HG02973 (cell line): ENCODE data around the gene MIPEP.
"Not testable (repeated sequence)": the region's sequence is repeated elsewhere in the genome, so short reads cannot be mapped to it uniquely, and the experiment has no call there.

ENCODE experiments used
- ATAC-seq: cut with Tn5 transposase; IDR thresholded peaks from one replicate; pipeline ENCODE4 v1.9.1; 2021; ENCODE audit warnings: moderate library complexity; ENCODE audit not compliant: unreplicated experiment

Gene MIPEP

DNA sequence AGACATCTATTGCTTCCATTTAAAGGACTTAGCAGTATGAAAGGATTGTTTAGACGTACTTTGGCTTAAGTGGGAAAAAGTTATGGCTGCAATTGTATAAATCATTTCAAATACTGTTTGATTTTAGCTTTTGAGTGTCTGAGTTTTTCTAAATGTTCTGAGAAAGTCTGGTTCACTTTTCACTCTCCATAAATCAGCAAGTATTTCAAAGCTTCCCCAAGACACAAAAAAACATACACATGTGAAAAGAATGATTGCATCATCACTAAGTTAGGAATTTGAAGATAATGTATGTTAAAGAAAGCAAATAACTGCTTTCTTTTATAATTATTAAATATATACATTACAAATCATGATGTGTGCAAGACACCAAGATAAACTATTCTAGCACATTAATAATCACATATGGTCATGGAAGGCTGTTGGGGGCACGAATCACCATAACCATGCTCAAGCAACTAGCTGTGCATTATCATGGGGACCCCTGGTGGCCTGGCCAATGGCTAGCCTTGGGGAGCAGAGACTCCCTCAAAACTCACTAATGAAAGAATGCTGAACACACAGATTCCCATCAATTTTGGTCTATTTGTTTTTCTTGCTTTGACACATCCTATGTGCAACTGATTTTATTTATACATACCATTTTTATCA lies 111.1 kb downstream of the MIPEP start:
- no peak for ATAC-seq

DNA sequence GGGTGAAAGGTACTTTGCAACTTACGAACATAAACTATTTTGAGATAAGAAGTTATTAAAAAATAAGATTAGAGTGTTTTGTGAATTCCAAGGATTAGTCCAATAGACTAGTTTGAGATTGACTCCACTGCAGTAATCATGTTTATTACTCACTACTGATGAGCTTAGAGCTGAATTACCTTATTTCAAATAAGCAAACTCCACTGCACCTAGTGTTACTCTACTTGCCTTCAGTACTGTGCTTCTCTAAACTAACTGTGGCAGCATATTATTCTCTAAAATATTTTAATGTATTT lies 111.7 kb downstream of the MIPEP start:
- peak; percentile 20 for ATAC-seq

GRCh38 chr13:23776698-23777574 lies 112.3 kb downstream of the MIPEP start:
- peak; percentile 94 for ATAC-seq

- ATAC-seq: no peak
Observed at GRCh38 chr13:23772717-23773116, 116.5 kb downstream of the MIPEP start.

DNA sequence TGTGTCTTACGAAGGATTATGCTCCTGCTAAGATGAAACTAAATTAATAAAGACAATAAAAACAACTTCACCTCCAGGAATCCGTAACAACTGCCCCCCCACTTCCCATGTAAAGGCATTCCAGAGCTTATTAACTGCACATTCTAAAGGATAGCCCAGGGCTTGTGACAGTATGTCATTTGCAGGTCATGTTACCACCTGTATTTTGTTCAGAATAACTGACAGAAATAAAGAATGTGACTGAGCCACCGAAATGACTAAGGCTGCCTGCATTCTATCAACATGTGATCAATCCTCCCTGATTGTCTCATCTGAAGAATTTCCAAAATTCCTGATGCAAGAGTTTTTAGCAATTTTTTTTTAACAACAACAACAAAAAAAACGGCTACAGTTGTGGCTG lies 117.2 kb downstream of the MIPEP start:
- ATAC-seq: no peak

- peak; percentile 95 for ATAC-seq
Observed at GRCh38 chr13:23771552-23771951, 117.6 kb downstream of the MIPEP start.

DNA sequence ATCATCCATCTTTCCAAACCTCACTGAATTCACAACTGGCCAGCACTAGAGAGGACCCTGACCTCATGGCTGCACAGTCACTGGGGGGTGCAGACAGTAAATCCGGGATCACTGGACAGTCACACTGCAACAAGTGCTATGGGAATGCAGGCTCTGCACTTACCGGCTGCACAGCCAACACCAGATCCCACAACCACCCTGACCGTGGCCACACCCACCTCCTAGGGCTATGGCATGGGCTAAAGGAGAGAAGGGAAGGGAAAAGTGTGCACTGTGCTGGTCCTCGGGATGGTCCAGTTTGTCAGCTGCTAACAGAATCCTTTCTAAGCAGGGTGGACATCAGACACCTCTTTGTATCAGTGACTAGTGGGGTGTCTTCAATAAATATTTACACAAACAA lies 118.2 kb downstream of the MIPEP start:
- no peak for ATAC-seq

DNA sequence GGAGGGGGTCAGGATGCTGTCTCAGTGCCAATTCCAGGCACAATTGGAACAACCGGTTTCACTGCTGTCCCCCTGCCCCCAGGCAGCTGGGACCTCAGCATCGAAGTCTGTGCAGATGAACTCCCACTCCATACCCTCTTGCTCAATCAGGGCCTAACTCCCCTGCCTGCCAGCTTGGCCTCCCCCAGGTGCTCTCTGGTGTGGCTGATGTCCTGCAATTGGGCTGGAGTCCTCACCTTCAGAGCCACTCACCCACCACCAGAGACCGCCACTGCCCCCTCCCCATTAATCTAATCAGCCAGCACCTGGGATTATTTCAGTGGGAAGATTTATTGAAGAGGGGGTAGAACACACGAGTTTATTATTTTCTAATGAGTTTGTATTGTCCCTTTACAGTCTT lies 118.8 kb downstream of the MIPEP start:
- no peak for ATAC-seq

GRCh38 chr13:23769401-23769800 lies 119.8 kb downstream of the MIPEP start:
- ATAC-seq: no peak

- no peak for ATAC-seq
Observed at GRCh38 chr13:23767838-23768237, 121.4 kb downstream of the MIPEP start.

DNA sequence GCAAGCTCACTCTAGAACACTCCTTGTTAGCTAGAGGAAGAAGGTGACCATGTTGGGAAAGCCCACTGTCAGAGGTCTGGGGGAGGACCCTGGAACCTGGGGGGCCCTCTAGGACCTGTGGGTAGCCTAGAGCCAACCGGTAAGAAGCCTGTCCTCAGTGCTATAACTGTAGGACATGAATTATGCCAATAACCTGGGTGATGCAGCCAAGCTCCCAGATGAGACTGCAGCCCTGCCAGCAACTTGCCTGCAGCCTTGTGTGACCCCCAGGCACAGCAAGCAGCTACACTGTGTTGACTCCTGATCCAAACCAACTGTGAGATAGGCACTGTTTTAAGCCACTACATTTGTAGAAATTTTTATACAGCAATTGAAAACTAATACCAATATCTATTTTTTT lies 122.3 kb downstream of the MIPEP start:
- ATAC-seq: no peak

GRCh38 chr13:23766283-23766682 lies 122.9 kb downstream of the MIPEP start:
- no peak for ATAC-seq

- ATAC-seq: no peak
Observed at GRCh38 chr13:23765531-23765930, 123.7 kb downstream of the MIPEP start.

DNA sequence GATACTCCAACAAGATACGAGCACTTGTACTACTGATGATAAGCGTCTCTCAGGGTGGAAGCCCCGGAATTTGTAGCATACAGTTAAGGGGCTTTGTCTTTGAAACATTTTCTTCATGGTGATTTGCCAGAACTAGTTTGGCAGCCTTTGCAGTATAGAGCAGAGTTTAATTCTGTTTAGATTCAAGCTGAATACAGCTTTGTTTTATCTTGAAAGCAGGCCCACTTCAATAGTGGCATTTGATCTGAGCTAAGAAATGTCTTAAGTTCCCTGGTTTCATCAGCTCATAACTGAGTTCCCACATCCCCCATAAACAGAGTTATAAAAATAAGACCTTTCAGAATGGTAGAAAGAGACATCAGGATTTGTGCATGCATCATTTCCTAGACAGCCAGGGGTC lies 125.9 kb downstream of the MIPEP start:
- ATAC-seq: no peak

DNA sequence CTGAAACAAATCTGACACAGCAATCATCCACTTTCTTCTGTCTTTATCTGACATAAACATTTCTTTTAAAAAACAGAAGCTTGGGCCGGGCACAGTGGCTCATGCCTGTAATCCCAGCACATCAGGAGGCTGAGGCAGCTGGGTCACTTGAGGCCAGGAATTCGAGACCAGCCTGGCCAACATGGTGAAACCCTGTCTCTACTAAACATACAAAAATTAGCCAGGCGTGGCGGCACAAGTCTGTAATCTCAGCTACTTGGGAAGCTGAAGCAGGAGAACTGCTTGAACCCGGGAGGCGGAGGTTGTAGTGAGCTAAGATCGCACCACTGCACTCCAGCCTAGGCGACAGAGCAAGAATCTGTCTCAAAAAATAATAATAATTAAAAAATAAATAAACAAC lies 127.4 kb downstream of the MIPEP start:
- ATAC-seq: not testable (repeated sequence)

GRCh38 chr13:23760000-23760399 lies 129.2 kb downstream of the MIPEP start:
- ATAC-seq: no peak

DNA sequence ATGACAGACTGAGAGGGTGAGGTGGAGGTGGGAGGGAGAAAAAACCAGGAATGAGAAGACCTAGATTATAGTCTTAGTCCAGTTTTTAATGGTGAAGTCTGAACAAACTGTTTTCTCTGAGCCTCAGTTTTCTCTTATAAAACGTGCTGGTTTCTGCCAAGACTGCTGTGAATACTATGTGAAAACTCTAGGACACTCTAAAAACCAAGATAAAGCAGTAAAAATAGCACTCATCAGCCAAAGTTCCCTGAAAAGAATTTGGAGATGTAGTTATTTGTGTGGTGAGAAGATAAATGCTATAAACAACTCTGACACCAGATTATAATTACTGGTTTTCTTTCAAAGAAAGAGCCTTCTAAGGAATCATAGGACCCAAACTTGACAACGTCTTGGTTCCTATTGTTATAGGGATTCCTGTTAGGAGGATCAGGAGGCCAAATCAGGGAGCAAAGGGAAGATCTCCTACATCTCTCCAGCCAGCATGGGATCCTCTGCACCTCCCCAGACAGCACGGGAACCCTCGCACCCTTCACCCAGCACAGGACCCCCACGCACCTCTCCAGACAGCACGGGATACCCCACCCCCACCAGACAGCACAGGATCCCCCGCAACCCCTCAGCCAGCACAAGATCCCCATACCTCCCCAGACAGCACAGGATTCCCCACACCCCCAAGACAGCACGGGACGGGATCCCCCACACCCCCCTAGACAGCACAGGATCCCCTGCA lies 130.2 kb downstream of the MIPEP start:
- ATAC-seq: no peak

GRCh38 chr13:23754997-23755396 lies 134.2 kb downstream of the MIPEP start:
- no peak for ATAC-seq

- ATAC-seq: no peak
Observed at GRCh38 chr13:23754506-23754905, 134.7 kb downstream of the MIPEP start.

DNA sequence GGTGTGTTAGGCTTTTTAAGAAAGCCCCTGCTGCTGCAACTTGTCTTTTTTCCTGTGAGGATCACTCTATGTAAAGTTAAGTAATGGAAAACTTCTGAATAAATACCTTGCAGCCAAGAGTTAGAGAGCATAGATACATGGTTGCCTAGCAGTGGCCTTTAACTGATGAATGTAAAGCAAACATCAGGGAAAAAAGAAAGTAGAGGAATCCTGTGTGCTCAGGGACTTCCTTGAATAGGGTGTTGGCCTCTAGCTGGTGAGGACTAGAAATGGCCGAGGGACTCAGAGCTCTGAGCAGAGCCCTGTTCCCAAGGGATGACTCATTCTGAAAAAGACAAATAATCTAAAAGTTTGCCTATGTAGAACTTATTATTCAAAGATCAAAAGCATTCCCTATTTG lies 135.7 kb downstream of the MIPEP start:
- no peak for ATAC-seq

DNA sequence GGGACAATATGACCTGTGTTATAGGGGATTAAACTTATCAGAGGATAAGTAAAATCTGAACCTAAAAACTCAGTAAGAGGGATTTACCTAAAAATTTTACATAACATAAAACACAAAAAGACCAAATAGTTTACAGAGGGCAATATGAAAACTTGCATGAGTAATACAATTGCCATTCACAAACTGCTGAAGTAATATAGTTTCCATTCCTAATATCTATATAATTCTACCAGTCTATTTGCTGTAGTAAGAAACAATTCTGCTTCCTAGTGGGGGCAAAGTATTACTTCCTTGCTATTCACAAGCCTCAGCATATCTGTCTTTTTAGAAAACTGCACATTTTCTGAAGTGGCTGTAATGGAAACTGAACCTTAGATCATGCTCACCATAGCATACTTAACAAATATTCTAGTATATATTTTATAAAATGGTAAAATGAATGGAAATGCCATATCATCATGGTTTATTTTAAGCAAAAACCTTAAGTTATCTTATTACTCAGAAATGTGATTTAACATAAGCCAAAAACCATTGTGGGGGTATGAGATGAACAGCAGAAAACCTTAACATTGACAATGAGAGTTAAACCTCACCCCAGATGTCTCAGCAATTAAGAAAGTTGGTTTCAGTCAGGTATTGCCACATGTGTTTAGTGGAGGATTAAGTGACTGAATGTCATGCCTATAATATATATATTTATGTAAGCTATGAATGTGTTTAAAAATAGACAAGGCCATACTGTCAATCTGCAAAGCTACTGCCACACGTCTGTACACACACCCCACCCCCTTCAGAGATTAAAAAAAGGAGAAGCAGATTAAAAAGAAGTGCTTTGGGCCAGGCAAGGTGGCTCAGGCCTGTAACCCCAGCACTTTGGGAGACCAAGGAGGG lies 136.8 kb downstream of the MIPEP start:
- peak; percentile 72 for ATAC-seq
